ENCODE data around the gene USP35.

USP35 gene

GRCh38 chr11:78237293-78238046, 48.8 kb downstream of the USP35 start:
- Histone ChIP-seq H3K36me3 (peaks cover 73 to 99% (median 94%) of the 10 kb centered on the region in 11 experiments), H3K9me3 (replicated peaks in 1 of 11) (peaks cover 23 to 51% (median 44%) of the 10 kb centered on the region in 11 experiments), H3K4me2 (no peak overlapping the region), H3K27ac (no peak overlapping the region), H3K4me1 (no peaks in the 10 kb centered on the region), H3K27me3 (no peaks in the 10 kb centered on the region), H3K4me3 (no peak overlapping the region), H4K20me1 (peaks cover 0 to 94% (median 21%) of the 10 kb centered on the region in 11 experiments; a peak in 12 of 22 replicates), H3K9ac (no peak overlapping the region)
- no peak for TF ChIP-seq Cebpa-rat (IDR thresholded peaks at IDR 0.05)

- H4K20me1 ChIP-seq: peaks cover 0 to 89% (median 21%) of the 10 kb centered on the region in 11 experiments; a peak in 12 of 22 replicates
- no peaks in the 10 kb centered on the region for H3K27me3 ChIP-seq
- H3K4me3 ChIP-seq: no peak overlapping the region
- H3K4me2 ChIP-seq: no peak overlapping the region; a peak in 1 of 22 replicates
- peaks cover 72 to 100% (median 94%) of the 10 kb centered on the region in 11 experiments for H3K36me3 ChIP-seq
- no peak overlapping the region for H3K9ac ChIP-seq
- peaks cover 0 to 17% (median 0%) of the 10 kb centered on the region in 10 experiments; a peak in 6 of 20 replicates for H3K4me1 ChIP-seq
- peaks cover 24 to 68% (median 62%) of the 10 kb centered on the region in 11 experiments for H3K9me3 ChIP-seq (replicated peaks in 1 of 11)
- TF ChIP-seq Cebpa-rat (IDR thresholded peaks at IDR 0.05): no peak
- H3K27ac ChIP-seq: no peak overlapping the region
Measured at GRCh38 chr11:78239781-78240180, 51.1 kb downstream of the USP35 start.

GRCh38 chr11:78241475-78241874, 52.8 kb downstream of the USP35 start:
- H3K9ac ChIP-seq: no peak overlapping the region
- no peak overlapping the region for H3K4me3 ChIP-seq
- no peak overlapping the region for H3K27ac ChIP-seq
- peaks cover 24 to 77% (median 69%) of the 10 kb centered on the region in 11 experiments for H3K9me3 ChIP-seq (replicated peaks in 1 of 11)
- H3K36me3 ChIP-seq: peaks cover 68 to 100% (median 92%) of the 10 kb centered on the region in 11 experiments
- no peak overlapping the region for H3K4me2 ChIP-seq
- H3K4me1 ChIP-seq: peaks cover 0 to 28% (median 0%) of the 10 kb centered on the region in 10 experiments; a peak in 6 of 20 replicates
- no peaks in the 10 kb centered on the region for H3K27me3 ChIP-seq
- TF ChIP-seq Cebpa-rat (IDR thresholded peaks at IDR 0.05): no peak
- H4K20me1 ChIP-seq: peaks cover 0 to 89% (median 23%) of the 10 kb centered on the region in 11 experiments; a peak in 12 of 22 replicates

DNA sequence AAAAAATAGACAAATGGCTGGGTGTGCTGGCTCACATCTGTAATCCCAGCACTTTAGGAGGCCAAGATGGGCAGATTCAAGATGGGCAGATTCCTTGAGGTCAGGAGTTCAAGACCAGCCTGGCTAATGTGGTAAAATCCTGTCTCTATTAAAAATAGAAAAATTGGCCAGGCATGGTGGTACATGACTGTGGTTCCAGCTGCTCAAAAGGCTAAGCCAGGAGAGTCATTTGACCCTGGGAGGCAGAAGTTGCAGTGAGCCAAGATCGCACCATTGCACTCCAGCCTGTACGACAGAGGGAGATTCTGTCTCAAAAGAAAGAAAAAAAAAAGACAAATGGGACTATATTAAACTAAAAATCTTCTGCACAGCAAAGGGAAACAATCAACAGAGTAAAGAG, 55.4 kb downstream of the USP35 start:
- Histone ChIP-seq H3K9me3 (replicated peaks in 1 of 11) (peaks cover 17 to 70% (median 62%) of the 10 kb centered on the region in 11 experiments), H3K4me3 (no peak overlapping the region), H4K20me1 (peaks cover 0 to 89% (median 18%) of the 10 kb centered on the region in 11 experiments; a peak in 12 of 22 replicates), H3K27ac (no peak overlapping the region), H3K27me3 (no peaks in the 10 kb centered on the region), H3K36me3 (peaks cover 75 to 100% (median 95%) of the 10 kb centered on the region in 11 experiments), H3K9ac (no peak overlapping the region), H3K4me2 (peak overlapping the region in 2 of 11 experiments; percentile 41 to 51; a peak in 4 of 22 replicates), H3K4me1 (peaks cover 0 to 28% (median 0%) of the 10 kb centered on the region in 10 experiments; a peak in 6 of 20 replicates)
- TF ChIP-seq Cebpa-rat (IDR thresholded peaks at IDR 0.05): no peak

DNA sequence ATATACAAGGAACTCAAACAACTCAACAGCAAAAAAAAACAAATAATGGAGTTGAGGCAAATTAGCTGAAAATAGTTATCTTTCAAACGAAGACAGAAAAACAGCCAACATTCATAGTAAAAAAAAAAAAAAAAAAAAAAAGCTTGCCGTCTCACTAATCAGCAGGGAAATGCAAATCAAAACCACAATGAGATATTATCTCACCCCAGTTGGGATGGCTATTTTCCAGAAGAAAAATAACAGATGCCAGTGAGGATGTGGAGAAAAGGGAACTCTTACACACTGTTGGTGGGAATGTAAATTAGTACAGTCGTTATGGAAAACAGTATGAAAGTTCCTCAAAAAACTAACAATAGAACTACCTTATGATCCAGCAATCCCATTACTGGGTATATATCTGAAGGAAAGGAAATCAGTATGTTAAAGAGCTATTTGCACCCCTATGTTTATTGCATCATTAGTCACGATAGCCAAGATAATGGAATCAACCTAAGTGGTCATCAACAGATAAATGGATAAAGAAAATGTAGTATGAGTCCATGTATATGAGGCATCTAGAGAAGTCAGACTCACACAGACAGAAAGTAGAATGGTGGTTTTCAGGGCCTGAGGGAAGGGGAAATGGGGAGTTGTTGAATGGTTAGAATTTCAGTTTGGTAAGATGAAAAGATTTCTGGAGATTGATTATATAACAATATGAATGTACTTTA, 56.0 kb downstream of the USP35 start:
- no peaks in the 10 kb centered on the region for H3K27me3 ChIP-seq
- peak overlapping the region in 2 of 11 experiments; percentile 12 to 38; a peak in 1 of 22 replicates for H3K27ac ChIP-seq
- no peak for TF ChIP-seq Cebpa-rat (IDR thresholded peaks at IDR 0.05)
- peaks cover 77 to 100% (median 95%) of the 10 kb centered on the region in 11 experiments for H3K36me3 ChIP-seq
- peaks cover 0 to 89% (median 14%) of the 10 kb centered on the region in 11 experiments; a peak in 12 of 22 replicates for H4K20me1 ChIP-seq
- peaks cover 0 to 28% (median 0%) of the 10 kb centered on the region in 10 experiments; a peak in 6 of 20 replicates for H3K4me1 ChIP-seq
- no peak overlapping the region for H3K4me3 ChIP-seq
- H3K9me3 ChIP-seq (replicated peaks in 1 of 11): peaks cover 17 to 64% (median 56%) of the 10 kb centered on the region in 11 experiments
- H3K4me2 ChIP-seq: peak overlapping the region in 2 of 11 experiments; percentile 41 to 51; a peak in 4 of 22 replicates
- H3K9ac ChIP-seq: no peak overlapping the region

GRCh38 chr11:78248191-78248590, 59.5 kb downstream of the USP35 start:
- Histone ChIP-seq H3K4me1 (peaks cover 0 to 56% (median 0%) of the 10 kb centered on the region in 10 experiments; a peak in 6 of 20 replicates), H3K9ac (no peak overlapping the region), H4K20me1 (peaks cover 10 to 100% (median 36%) of the 10 kb centered on the region in 11 experiments; a peak in 20 of 22 replicates), H3K36me3 (peaks cover 59 to 98% (median 83%) of the 10 kb centered on the region in 11 experiments), H3K9me3 (replicated peaks in 1 of 11) (peaks cover 0 to 29% (median 22%) of the 10 kb centered on the region in 11 experiments; a peak in 18 of 22 replicates), H3K4me3 (no peak overlapping the region), H3K4me2 (no peak overlapping the region), H3K27me3 (no peaks in the 10 kb centered on the region), H3K27ac (no peak overlapping the region)
- TF ChIP-seq Cebpa-rat (IDR thresholded peaks at IDR 0.05): no peak

DNA sequence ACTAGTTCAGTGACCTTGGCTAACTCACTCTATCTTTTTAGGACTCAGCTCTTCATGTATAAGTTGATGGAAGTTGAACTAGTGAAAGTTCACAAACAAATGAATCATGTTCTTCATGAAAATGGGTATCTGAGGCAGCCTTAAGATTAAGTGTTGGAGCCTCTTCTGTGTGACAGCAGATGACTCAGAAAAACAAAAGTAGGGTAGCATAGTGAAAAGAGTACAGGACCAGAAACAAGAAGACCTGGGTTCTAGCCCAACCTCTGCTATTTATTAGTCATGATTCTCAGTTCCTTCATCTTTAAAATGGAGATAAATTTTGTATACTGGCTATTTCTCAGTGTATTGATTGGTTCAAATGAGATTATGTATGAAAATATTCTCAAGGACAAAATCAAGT, 60.2 kb downstream of the USP35 start:
- peaks cover 60 to 97% (median 81%) of the 10 kb centered on the region in 11 experiments for H3K36me3 ChIP-seq
- H3K27me3 ChIP-seq: no peaks in the 10 kb centered on the region
- H3K9me3 ChIP-seq (replicated peaks in 1 of 11): peaks cover 0 to 22% (median 14%) of the 10 kb centered on the region in 11 experiments; a peak in 17 of 22 replicates
- H3K27ac ChIP-seq: no peak overlapping the region
- H3K4me3 ChIP-seq: no peak overlapping the region
- H4K20me1 ChIP-seq: peaks cover 12 to 100% (median 43%) of the 10 kb centered on the region in 11 experiments; a peak in 20 of 22 replicates
- H3K4me1 ChIP-seq: peaks cover 0 to 49% (median 0%) of the 10 kb centered on the region in 10 experiments; a peak in 6 of 20 replicates
- no peak overlapping the region for H3K4me2 ChIP-seq
- no peak overlapping the region for H3K9ac ChIP-seq
- no peak for TF ChIP-seq Cebpa-rat (IDR thresholded peaks at IDR 0.05)

DNA sequence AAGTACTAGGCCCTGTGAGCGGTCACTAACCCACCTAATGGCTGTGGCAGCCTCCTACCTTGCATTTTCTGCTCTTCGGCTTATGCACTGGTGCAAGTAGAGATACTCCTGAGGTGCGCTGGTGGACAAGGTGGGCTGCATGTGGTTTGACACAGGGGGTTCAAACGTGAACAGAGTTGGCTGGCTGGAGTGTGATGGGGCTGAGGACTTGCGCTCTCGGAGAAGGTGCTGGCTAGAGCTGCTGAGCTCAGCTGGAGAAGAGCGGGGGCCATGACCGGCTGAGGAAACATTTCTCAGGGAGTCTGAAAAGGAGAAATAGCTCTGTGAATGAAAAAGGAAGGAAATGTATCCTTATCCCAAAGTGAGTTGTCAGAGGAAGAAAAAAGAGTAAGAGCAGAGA, 61.4 kb downstream of the USP35 start:
- peaks cover 0 to 37% (median 0%) of the 10 kb centered on the region in 10 experiments; a peak in 4 of 20 replicates for H3K4me1 ChIP-seq
- H3K36me3 ChIP-seq: peaks cover 65 to 97% (median 91%) of the 10 kb centered on the region in 11 experiments
- no peak overlapping the region for H3K9ac ChIP-seq
- peaks cover 12 to 100% (median 55%) of the 10 kb centered on the region in 11 experiments; a peak in 20 of 22 replicates for H4K20me1 ChIP-seq
- no peak overlapping the region for H3K27ac ChIP-seq
- no peak for TF ChIP-seq Cebpa-rat (IDR thresholded peaks at IDR 0.05)
- no peak overlapping the region for H3K4me3 ChIP-seq
- no peaks in the 10 kb centered on the region for H3K27me3 ChIP-seq
- H3K9me3 ChIP-seq (replicated peaks in 1 of 11): peaks cover 0 to 18% (median 10%) of the 10 kb centered on the region in 11 experiments; a peak in 15 of 22 replicates
- 0 out of 22 replicates have a peak overlapping the region, but pooled peaks of 1 of the 11 experiments have one; percentile 34 for H3K4me2 ChIP-seq
